Measurements from ENCODE around the gene TAB2.

DNA sequence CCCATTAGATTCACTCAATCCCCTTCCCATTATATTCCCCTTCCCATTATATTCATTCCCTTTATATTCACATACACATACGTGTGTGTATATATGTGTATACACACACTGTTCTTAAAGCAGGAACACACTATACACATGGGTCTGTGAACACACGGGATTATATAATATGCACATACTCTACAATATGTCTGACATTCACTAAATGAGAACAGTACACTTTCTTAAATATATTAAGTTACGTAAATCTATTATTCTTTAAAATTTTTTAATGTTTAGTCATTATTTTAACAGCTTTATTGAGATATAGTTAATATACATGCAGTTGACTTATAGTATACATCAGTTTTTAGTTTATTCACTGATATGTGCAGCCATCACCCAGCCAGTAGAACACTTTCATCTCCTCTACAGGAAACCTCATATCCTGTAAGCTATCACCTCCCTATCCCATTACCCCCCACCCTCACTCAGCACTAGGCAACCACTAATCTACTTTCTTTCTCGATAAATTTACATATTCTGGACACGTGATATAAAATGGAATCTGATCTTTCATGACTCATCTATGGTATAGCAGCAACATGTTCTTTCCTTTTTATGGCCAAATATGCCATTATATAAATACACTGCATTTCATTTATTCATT is 68.6 kb downstream of the TAB2 start:
- no peak for TF ChIP-seq EP300 (IDR thresholded peaks at IDR 0.05; ENCODE audit: borderline replicate concordance)
- no peak for TF ChIP-seq YY1 (IDR thresholded peaks at IDR 0.05; ENCODE audit: low read depth)

All from Ishikawa (cell line).